Measurements from ENCODE around the gene SLC1A2.
A peak's percentile ranks its signal among the peaks of the same experiment; 100 is the strongest.

The SLC1A2 gene

DNA sequence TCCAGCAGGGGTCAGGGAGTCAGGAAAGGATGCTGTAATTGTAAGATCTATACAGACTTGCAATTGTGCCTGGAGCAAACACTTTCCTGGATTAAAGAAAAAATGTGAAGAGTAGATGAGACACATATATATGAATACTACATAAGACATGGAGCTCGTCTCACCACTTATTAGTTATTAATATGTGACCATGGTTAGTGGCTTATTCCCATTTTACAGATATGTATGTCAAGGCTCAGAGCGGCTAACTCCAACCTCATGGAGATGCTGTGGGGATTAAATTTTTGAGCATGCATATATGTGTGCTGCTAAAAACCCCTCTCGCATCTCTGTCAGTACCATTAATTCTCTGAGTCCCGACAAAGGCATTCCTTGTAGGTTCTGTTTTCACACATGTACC, 125.7 kb downstream of the SLC1A2 start:
- DNase-seq, result no peak

DNA sequence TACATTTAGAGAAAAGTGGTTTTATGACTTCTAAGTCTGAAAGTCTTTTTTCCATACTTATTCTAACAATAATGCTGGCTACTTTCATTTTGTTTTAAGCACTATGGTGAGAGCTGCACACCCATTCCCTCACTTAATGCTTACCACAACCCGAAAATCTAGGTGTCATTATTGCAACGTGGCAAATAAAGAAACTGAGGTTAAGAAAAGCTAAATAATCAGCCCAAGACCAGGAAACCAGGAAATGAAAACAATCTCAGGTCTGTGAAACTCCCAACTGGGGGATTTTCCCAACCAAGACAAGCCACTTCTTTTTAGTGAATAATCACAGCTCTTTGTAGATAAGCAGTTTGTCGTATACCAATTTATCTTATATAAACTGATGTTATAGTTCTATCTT, 126.3 kb downstream of the SLC1A2 start:
- no peak for DNase-seq

DNA sequence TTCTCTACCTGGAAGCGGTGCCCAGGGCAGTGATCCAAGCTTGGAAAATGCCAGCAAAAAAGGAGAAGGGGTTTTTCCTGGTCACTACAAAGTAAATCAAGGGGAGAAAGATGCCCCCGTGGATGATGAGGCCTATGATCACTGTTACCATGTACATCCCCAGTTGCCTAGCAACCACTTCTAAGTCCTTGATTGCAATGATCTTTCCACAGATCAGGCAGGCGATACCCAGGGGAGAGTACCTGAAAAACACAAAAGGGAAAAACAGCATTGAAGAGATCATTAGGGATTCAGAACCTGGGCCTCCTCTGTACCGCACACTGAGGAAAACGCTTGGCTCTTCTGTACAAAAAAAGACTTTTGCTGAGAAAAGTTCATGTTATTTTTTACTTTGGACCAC, 127.1 kb downstream of the SLC1A2 start:
- DNase-seq, result no peak

DNA sequence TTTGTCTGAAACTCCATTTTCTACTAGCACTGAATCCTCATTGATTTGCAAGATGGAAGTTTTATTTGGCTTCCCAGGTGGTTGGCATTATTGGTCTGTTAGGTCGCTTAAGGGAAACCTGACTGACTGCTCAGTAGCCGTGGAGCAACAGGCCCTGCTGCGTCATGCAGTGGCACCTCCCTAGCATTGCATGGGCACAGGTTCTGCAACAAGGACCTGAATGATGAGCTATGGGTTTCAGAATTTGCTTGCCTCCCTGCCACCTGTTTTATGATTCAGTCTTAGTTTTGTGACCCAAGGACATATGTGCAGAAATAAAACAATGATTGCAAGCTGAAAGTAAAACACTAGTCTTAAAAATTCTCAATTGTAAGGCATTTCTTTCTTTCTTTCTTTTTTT, 128.5 kb downstream of the SLC1A2 start:
- no peak for DNase-seq

DNA sequence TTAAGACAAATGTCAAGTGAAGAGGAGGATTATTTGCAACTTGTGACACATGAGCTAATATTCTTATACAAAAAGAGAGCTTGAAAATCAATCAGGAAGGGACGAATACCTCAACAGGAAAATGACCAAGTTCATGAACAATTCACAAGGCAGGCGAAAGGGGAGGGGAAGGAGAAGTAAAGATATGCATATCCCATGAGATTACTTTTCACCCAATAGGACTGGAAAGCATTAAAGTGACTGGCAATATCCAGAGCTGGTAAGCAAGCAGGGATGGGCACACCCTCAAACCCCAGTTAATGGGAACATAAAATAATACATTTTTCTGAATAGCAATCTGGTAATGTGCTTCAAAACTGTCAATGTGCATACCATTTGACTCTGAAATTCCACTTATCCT, 129.5 kb downstream of the SLC1A2 start:
- no peak for DNase-seq

DNA sequence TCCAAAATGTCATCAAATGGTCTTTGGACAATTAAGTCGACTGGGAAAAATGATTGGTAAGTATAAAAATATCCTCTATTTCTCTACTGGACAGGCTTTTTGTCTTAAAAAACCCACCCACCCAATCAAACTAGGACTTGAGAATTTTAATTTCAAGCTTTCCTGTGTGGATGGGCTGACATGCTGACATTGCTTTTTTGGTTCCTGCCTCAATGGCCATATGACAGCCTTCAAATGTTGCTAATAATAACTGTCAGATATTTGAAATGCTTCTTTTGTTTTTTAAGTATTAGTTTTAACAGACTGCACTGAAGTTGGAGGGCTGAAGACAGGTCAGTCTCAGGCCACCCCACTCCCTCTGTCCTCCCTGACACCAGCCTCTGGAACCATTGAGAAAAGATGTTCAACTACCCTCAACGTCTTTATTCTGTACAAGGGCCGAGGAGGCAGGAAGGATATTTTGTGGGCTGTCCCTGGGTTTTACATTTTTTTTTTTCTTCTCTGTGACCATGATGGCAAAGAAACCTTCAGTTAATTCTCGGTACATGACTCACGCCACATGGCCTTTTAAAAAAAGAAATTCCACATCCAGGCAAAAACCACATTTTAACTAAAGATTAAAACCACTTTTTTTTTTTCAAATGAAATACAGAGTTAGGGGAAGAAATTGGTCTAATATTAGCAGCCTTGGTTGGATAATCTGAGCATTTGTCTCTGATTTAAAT, 130.4 kb downstream of the SLC1A2 start:
- no peak for DNase-seq

DNA sequence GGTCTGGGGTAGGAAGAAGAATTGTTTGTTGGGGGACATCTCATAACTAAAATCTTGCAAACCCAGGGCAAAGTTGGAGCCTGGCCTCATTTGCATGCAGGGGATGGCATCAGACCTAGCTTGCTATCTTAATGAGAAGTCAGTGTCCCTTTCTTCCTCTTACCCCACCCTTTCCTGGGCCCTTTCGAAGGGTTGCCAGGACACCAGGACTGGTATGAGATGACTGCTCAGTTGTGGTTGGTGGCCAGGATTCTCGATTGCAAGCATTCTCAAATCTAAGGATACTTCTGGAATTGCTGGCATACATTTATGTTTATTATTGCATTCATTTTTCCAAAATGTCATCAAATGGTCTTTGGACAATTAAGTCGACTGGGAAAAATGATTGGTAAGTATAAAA, 131.0 kb downstream of the SLC1A2 start:
- no peak for DNase-seq

DNA sequence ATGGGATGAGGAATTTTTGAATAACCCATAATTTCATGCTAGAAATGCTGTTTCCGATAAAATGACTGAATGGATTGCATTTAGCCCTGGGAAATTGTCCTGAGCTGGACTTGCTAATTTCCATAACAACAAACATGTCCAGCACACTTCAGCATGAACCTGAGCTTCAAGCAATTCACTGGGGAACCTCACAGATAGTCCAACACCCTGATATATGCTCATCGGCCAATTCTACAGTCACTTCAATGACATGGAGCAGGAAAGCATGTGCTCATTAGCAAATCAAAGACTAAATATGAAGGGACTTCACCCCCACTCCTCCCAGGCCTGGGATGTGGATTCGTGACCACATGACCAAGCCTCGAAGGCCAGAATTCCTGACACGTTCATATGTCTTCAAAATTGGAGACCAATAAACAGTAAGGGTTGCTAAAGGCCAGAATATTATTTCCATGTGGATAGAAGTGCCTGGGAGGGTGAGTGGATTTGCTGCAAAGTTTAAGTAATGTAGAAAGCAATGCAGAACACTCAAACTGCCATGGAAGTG, 131.9 kb downstream of the SLC1A2 start:
- no peak for DNase-seq

DNA sequence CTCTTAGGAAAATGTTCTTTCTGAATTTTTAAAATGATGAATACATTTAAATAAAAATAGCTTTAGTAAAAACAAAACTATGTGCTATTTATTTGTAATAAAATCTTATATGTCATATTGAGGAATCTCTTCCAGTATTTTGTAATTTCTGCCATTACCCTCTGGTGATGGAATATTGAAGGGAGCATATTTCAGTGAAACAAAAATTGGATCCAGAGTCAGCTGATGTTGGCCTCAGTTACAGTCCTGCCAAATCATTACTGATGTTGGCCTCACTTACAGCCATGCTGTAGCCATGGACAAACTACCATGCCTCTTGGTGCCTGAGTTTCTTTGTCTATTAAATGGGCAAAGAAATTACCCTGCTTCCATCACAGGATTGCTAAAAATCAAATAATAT, 133.2 kb downstream of the SLC1A2 start:
- DNase-seq, result no peak

DNA sequence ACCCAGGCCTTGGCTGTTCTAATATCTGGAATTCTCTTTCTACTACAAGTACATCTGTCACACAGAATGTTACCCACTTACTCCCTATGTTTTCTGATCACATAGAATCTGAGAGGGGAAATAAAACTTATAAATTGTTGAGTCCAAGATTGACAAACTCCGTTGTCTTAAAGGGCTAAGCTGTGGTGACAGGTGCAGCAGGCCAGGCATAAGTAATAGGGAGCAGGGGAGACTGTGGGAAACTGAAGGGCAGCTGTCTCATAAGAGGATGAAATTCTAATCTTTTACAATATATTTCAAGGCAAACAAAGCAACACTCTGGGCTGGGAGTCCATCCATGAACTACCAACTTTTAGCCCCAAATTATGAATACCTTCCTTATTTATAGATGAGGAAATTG, 133.9 kb downstream of the SLC1A2 start:
- no peak for DNase-seq

DNA sequence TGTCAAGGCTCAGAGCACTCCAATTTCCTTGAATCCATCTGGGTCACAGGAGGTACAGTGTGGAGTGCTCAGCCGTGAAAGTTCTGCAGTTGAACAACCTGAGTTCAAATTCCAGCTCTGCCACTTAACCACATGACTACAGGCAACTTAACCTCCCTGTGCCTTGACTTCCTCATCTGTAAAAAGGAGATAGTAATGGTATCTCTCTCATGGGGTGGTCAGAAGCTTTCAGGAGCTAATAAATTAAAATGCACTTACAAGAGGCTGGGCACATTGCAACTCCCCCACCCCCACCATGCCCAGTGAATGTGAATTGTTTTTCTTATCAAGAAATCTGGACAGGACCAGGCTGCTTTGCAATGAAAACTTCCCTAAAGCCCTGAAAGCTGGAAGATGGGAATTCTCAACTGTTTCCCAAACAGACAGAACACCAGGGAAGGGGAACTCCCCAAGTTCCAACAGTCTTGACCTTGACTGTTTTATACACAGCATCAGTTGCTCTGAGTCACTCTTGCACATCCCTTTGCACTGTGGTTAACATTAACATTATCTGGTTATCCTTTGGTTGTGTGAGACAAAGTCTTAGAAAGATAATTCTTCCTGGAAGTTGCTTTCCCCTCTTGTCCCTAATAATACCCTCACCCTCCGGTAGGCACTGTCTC, 137.0 kb downstream of the SLC1A2 start:
- DNase-seq, result no peak

DNA sequence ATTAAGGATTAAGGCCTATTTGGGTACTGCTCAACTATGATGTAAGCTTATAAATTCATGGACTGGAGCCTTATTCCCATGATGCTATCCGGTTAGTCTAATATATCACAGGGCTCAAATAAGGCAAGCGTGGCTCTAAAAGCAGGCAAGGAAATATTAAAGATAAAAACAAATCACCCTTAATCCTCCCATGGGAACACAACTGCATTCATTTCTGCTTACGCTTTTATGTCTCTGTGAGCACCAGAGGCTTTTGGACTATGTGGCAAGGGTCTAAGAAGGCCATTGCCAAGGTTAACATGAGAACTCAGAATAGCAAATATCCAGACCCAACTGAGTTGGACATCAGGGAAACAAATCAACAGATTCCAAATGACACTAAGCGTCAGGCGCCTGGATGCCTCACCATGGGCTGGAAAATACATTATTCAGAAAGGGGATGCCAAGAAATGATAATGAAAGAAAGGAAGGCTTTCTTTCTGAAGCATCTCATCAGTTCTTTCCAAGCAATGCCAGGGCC, 138.1 kb downstream of the SLC1A2 start:
- DNase-seq, result no peak

DNA sequence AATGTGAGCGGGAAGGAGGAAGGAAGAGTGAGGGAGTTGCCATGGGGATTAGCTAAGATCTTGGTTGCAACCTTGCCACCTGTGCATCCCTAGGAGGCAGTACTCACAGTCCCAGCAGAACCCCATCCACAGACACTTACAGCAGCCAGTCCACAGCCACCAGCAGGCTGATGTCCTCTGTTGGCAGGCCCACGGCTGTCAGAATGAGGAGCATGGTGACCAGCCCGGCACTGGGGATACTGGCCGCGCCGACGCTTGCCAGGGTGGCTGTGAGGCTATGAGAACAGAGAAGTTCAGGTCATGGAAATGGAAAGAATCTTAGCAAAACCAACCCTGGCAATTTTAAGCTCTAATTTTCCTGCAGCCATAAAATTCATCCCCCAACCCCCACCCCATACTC, 138.6 kb downstream of the SLC1A2 start:
- no peak for DNase-seq

DNA sequence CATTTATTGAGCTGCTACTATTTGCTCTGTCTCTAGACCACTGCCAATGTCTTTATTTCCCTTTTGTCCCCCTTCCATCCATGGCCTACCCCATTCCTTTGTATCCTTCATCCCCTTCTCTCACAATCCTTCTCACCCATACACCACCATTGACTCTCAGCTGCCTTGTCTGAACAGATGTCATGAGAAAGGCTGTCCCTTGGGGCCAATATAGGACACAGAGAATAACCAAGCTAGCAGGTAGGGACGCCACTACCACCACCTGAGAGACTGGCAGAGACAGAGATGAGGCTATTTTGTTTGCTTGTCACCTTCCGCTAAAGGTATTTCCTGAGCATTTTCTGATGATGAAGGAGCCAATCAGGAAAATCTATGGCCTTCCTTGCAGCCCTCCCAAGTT, 141.5 kb downstream of the SLC1A2 start:
- DNase-seq, result no peak

DNA sequence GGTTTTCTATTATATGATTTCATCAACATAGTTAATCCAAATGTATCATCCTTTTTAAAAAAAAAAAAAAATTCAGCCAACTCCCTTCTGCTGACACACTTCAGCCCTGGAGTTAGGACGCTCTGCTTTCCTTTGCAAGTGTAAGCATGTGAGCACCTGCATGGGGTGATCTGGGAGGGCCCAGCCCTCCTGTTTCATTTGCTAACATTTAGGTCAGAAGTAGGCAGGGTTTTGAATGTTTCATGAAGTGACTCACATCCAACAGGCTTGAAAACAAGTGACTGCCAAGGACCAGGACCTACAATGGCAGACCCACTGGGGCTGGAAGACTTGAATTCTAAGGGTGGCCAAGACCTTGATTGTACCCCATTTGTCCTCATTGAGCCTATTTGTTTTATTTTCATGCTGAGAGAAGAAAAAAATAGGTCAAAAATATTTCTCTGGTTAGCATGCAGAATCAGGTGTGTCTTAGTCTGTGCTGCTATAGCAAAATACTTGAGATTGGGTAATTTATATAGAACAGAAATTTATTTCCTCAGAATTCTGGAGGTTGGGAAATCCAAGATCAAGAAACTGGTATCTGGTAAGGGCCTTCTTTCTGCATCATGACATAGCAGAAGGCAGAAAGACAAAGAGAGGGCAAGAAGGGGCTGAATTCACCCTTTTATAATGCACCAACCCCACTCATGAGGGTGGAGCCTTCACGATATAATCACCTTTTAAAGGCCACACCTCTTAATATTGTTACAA, 142.8 kb downstream of the SLC1A2 start:
- DNase-seq, result no peak

DNA sequence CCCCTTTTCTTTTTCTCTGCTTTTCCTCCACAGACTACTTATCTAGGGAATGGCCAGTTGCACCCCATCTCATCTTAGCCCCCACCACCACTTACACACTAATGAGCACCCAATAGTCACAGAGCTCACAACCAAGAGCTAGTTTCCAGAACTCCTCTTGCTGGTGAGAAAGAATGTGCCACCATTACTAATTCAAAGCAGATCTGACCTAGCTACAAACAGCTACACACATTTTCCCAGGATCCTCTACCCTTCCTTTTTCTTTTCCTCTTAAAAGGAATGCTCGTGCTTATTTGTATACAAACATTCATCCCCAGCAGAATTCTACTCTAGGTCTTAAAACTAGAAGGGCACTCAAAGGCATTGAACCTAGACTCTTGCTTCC, 143.6 kb downstream of the SLC1A2 start:
- DNase-seq, result no peak

DNA sequence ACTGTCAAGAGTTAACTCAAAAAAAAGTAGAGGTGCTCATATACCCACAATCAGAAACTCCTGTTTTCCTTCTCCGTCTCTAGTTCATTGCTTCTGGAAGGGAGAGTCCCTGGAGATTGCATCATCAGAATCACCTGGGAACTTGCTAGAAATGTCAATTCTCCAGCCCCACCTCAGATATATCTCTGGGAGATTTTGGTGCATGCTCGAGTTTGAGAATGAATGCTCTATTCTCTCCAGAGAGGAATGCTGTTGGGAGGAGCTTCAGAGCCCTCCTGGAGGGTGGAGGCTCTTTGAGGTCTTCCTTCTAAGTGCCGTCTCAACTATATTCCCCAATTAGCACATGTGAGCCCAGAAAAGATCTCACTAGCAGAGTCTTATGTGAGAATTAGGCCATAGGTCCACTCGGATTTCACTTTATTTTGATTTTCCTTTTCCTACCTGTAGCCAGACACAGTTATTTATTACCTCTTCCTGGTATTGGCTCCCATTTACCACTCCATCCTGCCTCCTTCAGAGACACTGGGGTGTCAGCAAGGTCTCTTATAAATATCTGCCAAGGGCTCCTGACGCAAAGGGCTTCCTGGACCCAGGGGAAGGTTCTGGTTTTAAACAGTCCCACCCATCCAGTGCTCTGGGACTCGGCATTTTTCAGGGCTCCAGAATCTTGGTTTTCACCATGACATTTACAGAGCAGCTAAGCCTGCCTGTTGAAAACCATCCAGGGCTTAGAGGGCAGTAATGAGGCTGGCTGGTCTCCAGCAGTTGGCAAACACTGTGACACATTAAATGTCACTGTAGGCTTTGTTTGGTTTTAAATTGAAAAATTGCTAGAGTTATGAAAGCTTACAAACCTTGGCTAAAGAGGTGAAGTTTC, 144.2 kb downstream of the SLC1A2 start:
- no peak for DNase-seq

DNA sequence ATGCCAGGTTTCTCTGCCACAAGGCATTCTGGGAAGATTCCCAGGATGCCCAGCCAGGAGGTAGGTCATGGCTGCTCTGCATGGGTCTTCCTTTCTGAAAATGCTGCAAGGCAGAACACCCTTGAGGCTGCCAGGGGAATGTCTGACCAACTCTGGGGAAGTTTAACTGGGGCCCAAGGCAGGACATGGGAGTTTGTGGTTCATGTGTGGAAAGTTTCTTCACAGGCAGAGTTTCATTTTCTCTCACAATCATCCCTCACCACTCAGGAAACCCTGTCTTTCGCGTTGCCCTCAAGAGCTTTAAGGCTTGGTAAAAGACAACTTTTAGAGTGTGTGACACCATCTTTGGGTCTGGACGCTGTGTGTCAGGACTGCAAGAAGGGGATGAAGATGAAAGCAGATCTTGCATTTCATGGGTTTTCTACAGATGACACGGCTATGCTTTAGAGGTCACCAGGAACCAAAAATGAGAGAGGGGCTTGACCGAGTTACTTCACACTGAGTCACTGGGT, 146.9 kb downstream of the SLC1A2 start:
- DNase-seq, result peak; percentile 52 to 54

DNA sequence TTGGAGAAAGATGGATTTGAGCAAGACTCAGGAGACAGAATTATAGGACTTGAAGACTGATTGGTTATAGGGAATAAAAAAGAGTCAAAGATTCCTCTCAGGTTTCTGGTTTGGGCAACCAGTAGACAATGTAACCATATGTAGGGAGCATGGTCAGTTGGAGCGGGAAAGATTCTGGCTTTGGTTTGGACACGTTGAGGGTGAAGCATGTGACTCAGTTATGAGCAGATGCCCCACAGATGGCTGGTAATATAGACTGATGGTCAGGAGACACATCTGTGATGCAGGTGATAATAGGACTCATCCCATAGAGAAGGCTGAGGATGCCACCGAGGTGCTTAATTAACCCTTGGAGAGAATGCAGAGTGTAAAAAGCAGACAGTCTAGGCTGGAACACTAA, 148.3 kb downstream of the SLC1A2 start:
- DNase-seq, result no peak

DNA sequence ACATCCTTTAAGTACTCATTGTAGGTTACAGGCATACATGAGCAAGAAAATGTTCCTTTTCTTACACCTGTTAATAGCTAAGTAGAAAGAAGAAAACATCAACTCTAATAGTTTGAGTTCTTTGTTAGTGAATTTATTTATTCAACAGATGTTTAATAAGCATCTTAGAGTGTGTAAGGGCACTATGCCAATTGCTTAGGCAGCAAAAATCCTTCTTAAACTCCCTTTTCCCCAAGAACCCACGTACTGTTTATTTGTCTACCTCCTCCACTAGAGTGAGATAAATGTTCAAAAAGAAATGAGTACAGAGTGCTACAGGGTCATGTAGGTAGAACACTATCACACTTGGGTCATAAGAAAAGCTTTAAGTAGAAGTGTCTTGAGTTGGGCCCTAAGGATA, 149.0 kb downstream of the SLC1A2 start:
- no peak for DNase-seq

DNA sequence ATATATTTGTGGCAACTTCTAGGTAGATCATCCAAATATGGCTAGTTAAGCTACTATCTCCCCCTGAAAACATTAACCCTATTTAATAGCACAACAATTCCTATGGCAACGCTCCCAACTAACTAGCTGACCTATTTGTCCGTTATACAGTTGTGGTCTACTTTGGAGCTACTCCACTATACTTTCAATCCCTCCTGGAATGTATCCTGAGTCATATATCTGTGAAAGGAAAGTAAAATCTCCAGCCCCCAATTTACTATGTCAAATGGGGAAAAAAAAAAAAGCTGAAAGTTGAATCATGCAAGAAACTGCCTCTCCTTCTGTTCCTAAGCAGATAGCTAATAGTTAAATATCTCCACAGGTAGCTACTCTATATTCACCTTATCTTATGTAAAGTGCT, 151.9 kb downstream of the SLC1A2 start:
- DNase-seq, result no peak

DNA sequence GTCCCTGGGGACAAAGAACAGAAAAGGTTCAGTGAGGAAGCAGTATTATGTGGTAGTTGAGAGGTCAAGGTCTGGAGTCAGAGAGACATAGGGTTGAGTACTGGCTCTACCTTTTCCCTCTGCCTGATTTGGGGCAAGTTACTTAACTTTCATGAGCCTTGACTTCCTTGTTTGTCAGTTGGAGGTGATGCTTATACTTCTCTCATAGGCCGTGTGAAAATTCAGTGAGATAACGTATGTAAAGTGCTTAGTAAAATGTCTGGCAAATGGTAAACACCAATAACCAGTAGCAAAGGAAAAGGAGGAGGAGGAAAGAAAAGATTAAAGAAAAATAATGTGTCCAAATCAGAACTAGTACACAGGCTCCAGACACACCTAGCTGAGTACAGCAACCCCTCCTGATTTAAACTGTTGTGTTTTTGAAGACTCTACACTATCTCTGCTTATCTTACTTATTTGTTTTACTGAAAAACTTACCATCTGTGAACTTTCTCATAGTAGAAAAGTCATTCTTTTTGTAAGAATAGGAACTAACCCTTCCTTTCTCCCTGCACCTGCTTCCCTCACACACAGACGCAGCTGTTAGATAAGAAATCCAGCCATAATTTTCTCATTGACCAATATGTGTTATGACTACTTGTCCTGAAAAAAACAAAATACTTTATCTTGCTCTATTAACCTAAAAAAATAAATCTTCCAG, 153.5 kb downstream of the SLC1A2 start:
- DNase-seq, result no peak
